ENCODE results near the gene NEMP1. TPM values are rescaled to one million over a fixed set of nuclear protein-coding genes. Genes with fewer than 3 reads are reported as not detected.

NEMP1 gene
- polyA plus RNA-seq, 12 donors, result 15.0 to 150 (median 22.3) TPM

Other genes starting within 250 kb of the NEMP1 start
- 1 to 10 TPM in 1 of 12 donors, under 1 TPM in 9, not detected in 2; 0.24 to 1.1 (median 0.42) TPM for gene SDR9C7, start 144.4 kb downstream of the NEMP1 start, polyA plus RNA-seq (ENCODE audit: insufficient read length in 12 of 12)
- under 1 TPM in 10 of 12 donors, not detected in 2; 0.13 to 0.74 (median 0.34) TPM for gene RDH16, start 121.2 kb downstream of the NEMP1 start, polyA plus RNA-seq (ENCODE audit: insufficient read length in 12 of 12)
- gene ZBTB39, start 72.2 kb downstream of the NEMP1 start, polyA plus RNA-seq (ENCODE audit: insufficient read length in 12 of 12), result 1 to 10 TPM in 11 of 12 donors, not detected in 1; 4.2 to 8.1 (median 6.3) TPM
- 1 to 10 TPM in 1 of 12 donors, under 1 TPM in 5, not detected in 6; 0.21 to 1.3 (median 0.63) TPM for gene TAC3, start 62.3 kb downstream of the NEMP1 start, polyA plus RNA-seq (ENCODE audit: insufficient read length in 12 of 12)
- 10 to 100 TPM in 1 of 12 donors, under 1 TPM in 5, not detected in 6; 0.05 to 34.7 (median 0.29) TPM for gene MYO1A, start 28.7 kb downstream of the NEMP1 start, polyA plus RNA-seq (ENCODE audit: insufficient read length in 12 of 12)
- 10 to 100 TPM in 11 of 12 donors, not detected in 1; 22.3 to 59.0 (median 28.5) TPM for gene NAB2, start 10.3 kb upstream of the NEMP1 start, polyA plus RNA-seq (ENCODE audit: insufficient read length in 12 of 12)
- 100 to 1,000 TPM in 1 of 12 donors, 10 to 100 TPM in 10, not detected in 1; 24.1 to 145 (median 40.5) TPM for gene STAT6, start 32.6 kb upstream of the NEMP1 start, polyA plus RNA-seq (ENCODE audit: insufficient read length in 12 of 12)
- gene LRP1, start 49.7 kb upstream of the NEMP1 start, polyA plus RNA-seq (ENCODE audit: insufficient read length in 12 of 12), result 100 to 1,000 TPM in 7 of 12 donors, 10 to 100 TPM in 4, not detected in 1; 81.0 to 163 (median 123) TPM
- 1 to 10 TPM in 4 of 12 donors, under 1 TPM in 5, not detected in 3; 0.41 to 1.5 (median 0.98) TPM for gene LRP1-AS, start 68.8 kb upstream of the NEMP1 start, polyA plus RNA-seq (ENCODE audit: insufficient read length in 12 of 12)
- gene NXPH4, start 138.0 kb upstream of the NEMP1 start, polyA plus RNA-seq (ENCODE audit: insufficient read length in 12 of 12), result 10 to 100 TPM in 1 of 12 donors, 1 to 10 TPM in 9, not detected in 2; 1.7 to 18.1 (median 2.4) TPM
- gene SHMT2, start 150.9 kb upstream of the NEMP1 start, polyA plus RNA-seq (ENCODE audit: insufficient read length in 12 of 12), result 10 to 100 TPM in 11 of 12 donors, not detected in 1; 50.8 to 97.5 (median 61.8) TPM
- gene STAC3, start 172.4 kb upstream of the NEMP1 start, polyA plus RNA-seq (ENCODE audit: insufficient read length in 12 of 12), result 100 to 1,000 TPM in 11 of 12 donors, not detected in 1; 178 to 563 (median 396) TPM